MCF 10A (cell line): ENCODE data around the gene CTCFL. TPM values are rescaled to one million over a fixed set of nuclear protein-coding genes. Genes with fewer than 3 reads are reported as not detected.

Experiments
- BruUV-seq: library from RNA; stranded (reverse); fragments of 400-500 nt; replicated peaks from 2 replicates; lab custom pipeline; 2021; lab: Mats Ljungman, UMichigan
- CTCF ChIA-PET: fragments of 300-600 bp; sonication (Branson Sonifier 250); formaldehyde crosslinking; extraction: SDS; loops from one replicate; lab custom pipeline; 2021; ENCODE audit warnings: antibody characterized with exemption, inconsistent platforms; lab: Yijun Ruan, JAX
- POLR2A ChIA-PET: fragments of 300-600, 350-650 bp; sonication (Branson Sonifier 250); formaldehyde crosslinking; extraction: SDS; loops from one replicate; lab custom pipeline; 2020; ENCODE audit warnings: antibody characterized with exemption, inconsistent platforms; lab: Yijun Ruan, JAX
- DNase-seq: peaks from one replicate; pipeline ENCODE4 v3.0.0-alpha.2; 2018; ENCODE audit not compliant: unreplicated experiment
- H3K27ac Mint-ChIP-seq: one replicate; pipeline ENCODE4 v1.8.0; 2022; ENCODE audit warnings: mild to moderate bottlenecking, low read depth, mixed read lengths; ENCODE audit not compliant: unreplicated experiment
- H3K27me3 Mint-ChIP-seq: one replicate; pipeline ENCODE4 v1.8.0; 2022; ENCODE audit warnings: mixed read lengths; ENCODE audit not compliant: insufficient read depth, unreplicated experiment
- H3K36me3 Mint-ChIP-seq: one replicate; pipeline ENCODE4 v1.8.0; 2022; ENCODE audit warnings: mild to moderate bottlenecking, moderate library complexity, mixed read lengths; ENCODE audit not compliant: insufficient read depth, unreplicated experiment
- H3K4me1 Mint-ChIP-seq: one replicate; pipeline ENCODE4 v1.8.0; 2022; ENCODE audit warnings: mixed read lengths; ENCODE audit not compliant: insufficient read depth, unreplicated experiment
- H3K4me3 Mint-ChIP-seq: one replicate; pipeline ENCODE4 v1.8.0; 2022; ENCODE audit warnings: mild to moderate bottlenecking, moderate library complexity, mixed read lengths; ENCODE audit not compliant: unreplicated experiment
- H3K9me3 Mint-ChIP-seq: one replicate; pipeline ENCODE4 v1.8.0; 2022; ENCODE audit warnings: mixed read lengths; ENCODE audit not compliant: unreplicated experiment
- intact Hi-C: fragments of 100-400 bp; cut with micrococcal nuclease; formaldehyde crosslinking; loops from 2 replicates; pipeline ENCODE4 v1.14.1; 2022
- total RNA-seq: library from RNA; stranded (reverse); gene quantifications from 2 replicates; pipeline ENCODE4 v1.2.3, GENCODE V29; 2022
- TF ChIP-seq, protein P1 (sequence below): fragments of 200-600 bp; IDR thresholded peaks from one replicate; pipeline ENCODE4 v1.8.0; 2022; ENCODE audit warnings: antibody characterized with exemption, mild to moderate bottlenecking; ENCODE audit not compliant: unreplicated experiment

CTCFL gene
- total RNA-seq, 1 experiment from 2014 or later: not detected

- TF ChIP-seq, protein P1, sequence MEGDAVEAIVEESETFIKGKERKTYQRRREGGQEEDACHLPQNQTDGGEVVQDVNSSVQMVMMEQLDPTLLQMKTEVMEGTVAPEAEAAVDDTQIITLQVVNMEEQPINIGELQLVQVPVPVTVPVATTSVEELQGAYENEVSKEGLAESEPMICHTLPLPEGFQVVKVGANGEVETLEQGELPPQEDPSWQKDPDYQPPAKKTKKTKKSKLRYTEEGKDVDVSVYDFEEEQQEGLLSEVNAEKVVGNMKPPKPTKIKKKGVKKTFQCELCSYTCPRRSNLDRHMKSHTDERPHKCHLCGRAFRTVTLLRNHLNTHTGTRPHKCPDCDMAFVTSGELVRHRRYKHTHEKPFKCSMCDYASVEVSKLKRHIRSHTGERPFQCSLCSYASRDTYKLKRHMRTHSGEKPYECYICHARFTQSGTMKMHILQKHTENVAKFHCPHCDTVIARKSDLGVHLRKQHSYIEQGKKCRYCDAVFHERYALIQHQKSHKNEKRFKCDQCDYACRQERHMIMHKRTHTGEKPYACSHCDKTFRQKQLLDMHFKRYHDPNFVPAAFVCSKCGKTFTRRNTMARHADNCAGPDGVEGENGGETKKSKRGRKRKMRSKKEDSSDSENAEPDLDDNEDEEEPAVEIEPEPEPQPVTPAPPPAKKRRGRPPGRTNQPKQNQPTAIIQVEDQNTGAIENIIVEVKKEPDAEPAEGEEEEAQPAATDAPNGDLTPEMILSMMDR: no peak
- H3K9me3 Mint-ChIP-seq: no peaks in the 10 kb centered on the region
- H3K36me3 Mint-ChIP-seq: peaks cover 6% of the 10 kb centered on the region
- no TSS peak for BruUV-seq
- POLR2A ChIA-PET: interaction anchor here (0.7 kb wide), 1 partner anchor 1476 kb away, joined by 3 read pairs; no protein-coding TSS in a partner anchor
- H3K27me3 Mint-ChIP-seq: peaks cover 100% of the 10 kb centered on the region
- H3K27ac Mint-ChIP-seq: no peak overlapping the region
- CTCF ChIA-PET: interaction anchor here (0.6 to 1.2 kb wide), 3 partner anchors 9 to 1102 kb away, joined by 3 to 4 read pairs (median 3); no protein-coding TSS in a partner anchor
- H3K4me1 Mint-ChIP-seq: no peaks in the 10 kb centered on the region
- no peak for DNase-seq
- H3K4me3 Mint-ChIP-seq: no peak overlapping the region
- intact Hi-C loops: no loop called here
These were observed 21.2 kb upstream of the CTCFL start for GRCh38 chr20:57545927-57546662.

GRCh38 chr20:57544838-57545564 lies 20.1 kb upstream of the CTCFL start:
- no peaks in the 10 kb centered on the region for H3K9me3 Mint-ChIP-seq
- no peak overlapping the region for H3K27ac Mint-ChIP-seq
- ChIA-PET POLR2A (no interaction called here), CTCF (interaction anchor here (0.6 to 1.4 kb wide), 2 partner anchors 49 to 51 kb away, joined by 4 to 6 read pairs; no protein-coding TSS in a partner anchor)
- H3K27me3 Mint-ChIP-seq: peaks cover 100% of the 10 kb centered on the region
- DNase-seq: no peak
- no peak overlapping the region for H3K4me3 Mint-ChIP-seq
- intact Hi-C loops: no loop called here
- H3K4me1 Mint-ChIP-seq: no peaks in the 10 kb centered on the region
- H3K36me3 Mint-ChIP-seq: peaks cover 6% of the 10 kb centered on the region
- BruUV-seq: no TSS peak
- TF ChIP-seq, protein P1: no peak

DNA sequence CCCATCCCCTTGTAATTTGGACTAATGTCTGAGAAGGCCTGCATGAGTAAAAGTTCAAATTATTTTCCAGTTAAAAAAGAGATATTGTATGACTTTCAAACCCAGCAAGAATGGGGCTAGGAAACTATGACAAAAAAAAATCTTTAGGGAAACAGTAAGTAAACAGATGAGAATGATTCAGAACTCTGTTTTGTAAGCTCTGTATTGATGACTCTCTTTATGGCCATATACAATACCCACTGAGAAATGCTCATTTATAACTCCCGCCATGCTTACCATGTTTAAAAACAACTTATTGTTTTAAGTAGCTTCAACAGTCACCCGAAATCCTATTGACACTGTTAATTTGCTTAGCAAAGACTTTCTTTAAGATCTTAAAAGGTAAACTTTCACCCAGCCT lies 18.8 kb upstream of the CTCFL start:
- Mint-ChIP-seq H3K4me3 (no peak overlapping the region), H3K27me3 (peaks cover 100% of the 10 kb centered on the region), H3K4me1 (no peaks in the 10 kb centered on the region), H3K9me3 (peaks cover 7% of the 10 kb centered on the region), H3K36me3 (peaks cover 6% of the 10 kb centered on the region), H3K27ac (no peak overlapping the region)
- ChIA-PET POLR2A (no interaction called here), CTCF (no interaction called here)
- no TSS peak for BruUV-seq
- TF ChIP-seq, protein P1: no peak
- DNase-seq: no peak
- intact Hi-C loops: no loop called here
